PC-9 (cell line): ENCODE data around the gene FAU.
A peak's percentile ranks its signal among the peaks of the same experiment; 100 is the strongest.

Experiments used
- EZH2 ChIP-seq: fragments of 200-600 bp; sonication (generic); IDR thresholded peaks from 2 replicates; pipeline ENCODE4 v1.8.0; 2017; ENCODE audit warnings: antibody characterized with exemption, low read depth
- TF ChIP-seq, protein P1 (sequence below): fragments of 200-600 bp; sonication (generic); conservative IDR thresholded peaks from 2 replicates; pipeline ENCODE4 v1.6.1; 2017; ENCODE audit warnings: mixed run types, antibody characterized with exemption, mild to moderate bottlenecking, moderate library complexity

GRCh38 chr11:65118097-65118837 lies 3.7 kb downstream of the FAU start:
- TF ChIP-seq, protein P1, sequence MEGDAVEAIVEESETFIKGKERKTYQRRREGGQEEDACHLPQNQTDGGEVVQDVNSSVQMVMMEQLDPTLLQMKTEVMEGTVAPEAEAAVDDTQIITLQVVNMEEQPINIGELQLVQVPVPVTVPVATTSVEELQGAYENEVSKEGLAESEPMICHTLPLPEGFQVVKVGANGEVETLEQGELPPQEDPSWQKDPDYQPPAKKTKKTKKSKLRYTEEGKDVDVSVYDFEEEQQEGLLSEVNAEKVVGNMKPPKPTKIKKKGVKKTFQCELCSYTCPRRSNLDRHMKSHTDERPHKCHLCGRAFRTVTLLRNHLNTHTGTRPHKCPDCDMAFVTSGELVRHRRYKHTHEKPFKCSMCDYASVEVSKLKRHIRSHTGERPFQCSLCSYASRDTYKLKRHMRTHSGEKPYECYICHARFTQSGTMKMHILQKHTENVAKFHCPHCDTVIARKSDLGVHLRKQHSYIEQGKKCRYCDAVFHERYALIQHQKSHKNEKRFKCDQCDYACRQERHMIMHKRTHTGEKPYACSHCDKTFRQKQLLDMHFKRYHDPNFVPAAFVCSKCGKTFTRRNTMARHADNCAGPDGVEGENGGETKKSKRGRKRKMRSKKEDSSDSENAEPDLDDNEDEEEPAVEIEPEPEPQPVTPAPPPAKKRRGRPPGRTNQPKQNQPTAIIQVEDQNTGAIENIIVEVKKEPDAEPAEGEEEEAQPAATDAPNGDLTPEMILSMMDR = peak; percentile 65
- no peak for TF ChIP-seq EZH2
